ENCODE measurements around the gene EFCAB8.

EFCAB8 gene

DNA sequence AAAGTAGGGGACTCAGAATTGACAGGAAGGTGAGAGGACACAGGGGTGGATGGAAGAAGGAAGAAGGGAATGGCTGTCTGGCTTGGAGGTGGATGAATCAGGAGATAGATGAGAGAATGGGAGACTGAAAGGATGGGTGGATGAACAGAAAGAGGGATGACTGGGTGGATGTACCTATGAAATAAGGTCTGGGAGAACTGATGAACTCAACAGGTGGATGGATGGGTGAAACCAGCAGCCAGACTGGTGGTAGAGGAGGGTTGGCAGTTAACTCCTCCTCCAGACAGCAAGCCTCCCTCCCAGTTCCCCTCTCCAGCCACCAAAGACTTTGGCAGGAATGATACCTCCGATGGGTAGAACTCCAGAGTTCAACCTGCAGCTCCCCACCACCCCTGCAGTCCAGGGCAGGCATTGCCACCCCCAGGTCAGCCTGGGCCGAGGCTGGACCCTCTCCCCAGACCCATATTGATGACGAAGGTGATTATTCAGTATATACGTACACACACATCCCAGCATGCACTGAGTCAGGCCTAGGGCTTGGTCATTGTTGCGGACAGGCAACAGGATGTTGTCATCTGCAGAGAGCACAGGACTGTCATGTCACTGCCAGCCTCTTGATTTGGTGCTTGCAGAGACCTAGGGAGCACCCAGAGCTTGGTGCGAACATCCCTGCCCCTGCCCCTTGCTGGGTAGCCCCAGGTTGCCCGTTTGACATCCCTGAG is 143.5 kb downstream of the EFCAB8 start:
- TF ChIP-seq, protein P1, sequence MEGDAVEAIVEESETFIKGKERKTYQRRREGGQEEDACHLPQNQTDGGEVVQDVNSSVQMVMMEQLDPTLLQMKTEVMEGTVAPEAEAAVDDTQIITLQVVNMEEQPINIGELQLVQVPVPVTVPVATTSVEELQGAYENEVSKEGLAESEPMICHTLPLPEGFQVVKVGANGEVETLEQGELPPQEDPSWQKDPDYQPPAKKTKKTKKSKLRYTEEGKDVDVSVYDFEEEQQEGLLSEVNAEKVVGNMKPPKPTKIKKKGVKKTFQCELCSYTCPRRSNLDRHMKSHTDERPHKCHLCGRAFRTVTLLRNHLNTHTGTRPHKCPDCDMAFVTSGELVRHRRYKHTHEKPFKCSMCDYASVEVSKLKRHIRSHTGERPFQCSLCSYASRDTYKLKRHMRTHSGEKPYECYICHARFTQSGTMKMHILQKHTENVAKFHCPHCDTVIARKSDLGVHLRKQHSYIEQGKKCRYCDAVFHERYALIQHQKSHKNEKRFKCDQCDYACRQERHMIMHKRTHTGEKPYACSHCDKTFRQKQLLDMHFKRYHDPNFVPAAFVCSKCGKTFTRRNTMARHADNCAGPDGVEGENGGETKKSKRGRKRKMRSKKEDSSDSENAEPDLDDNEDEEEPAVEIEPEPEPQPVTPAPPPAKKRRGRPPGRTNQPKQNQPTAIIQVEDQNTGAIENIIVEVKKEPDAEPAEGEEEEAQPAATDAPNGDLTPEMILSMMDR (conservative IDR thresholded peaks at IDR 0.05; ENCODE audit: control insufficient read depth, insufficient read depth, low read depth, low read length): no peak
- H3K4me3 ChIP-seq (ENCODE audit: control insufficient read depth, low read depth, low read length): no peak overlapping the region
- DNase-seq (ENCODE audit: low read depth): no peak

DNA sequence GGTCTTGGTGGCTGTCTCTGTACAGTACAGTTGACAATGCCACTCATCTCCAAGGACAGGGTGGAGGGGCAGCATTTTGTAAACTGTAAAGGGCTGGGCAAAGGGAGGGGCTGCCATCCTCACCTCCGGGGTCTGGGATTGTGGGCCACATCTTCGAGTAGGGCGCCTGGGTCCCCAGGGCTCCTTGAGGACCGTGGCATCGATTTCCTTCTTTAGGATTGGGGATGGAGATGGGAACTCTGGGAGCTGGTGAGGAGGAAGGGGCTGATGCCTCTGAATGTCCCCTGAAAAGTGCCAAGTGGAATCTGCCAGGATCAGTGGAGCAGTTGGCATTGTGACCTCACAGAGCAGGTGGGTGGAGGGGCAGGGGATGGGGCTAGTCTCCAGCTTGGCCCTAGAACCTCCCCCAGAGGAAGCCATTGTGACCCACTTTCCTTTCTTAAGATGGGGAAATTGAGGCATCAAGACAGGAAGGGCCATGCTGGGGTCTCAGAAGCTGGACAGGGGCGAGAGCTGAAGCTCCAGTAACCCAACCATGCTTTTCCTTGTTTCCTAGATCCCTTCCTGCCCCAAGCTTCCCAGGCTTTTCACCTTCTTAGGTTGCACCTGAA is 145.5 kb downstream of the EFCAB8 start, which contains the start of gene SUN5:
TSS of gene SUN5 (minus strand) at position 293 of the 611 bp plus-strand sequence. CDS start at position 200, 93 bp downstream.
- TF ChIP-seq, protein P1 (conservative IDR thresholded peaks at IDR 0.05; ENCODE audit: control insufficient read depth, insufficient read depth, low read depth, low read length): no peak
- no peak within 1 kb of the TSS for H3K4me3 ChIP-seq (ENCODE audit: control insufficient read depth, low read depth, low read length)
- no peak for DNase-seq (ENCODE audit: low read depth)

DNA sequence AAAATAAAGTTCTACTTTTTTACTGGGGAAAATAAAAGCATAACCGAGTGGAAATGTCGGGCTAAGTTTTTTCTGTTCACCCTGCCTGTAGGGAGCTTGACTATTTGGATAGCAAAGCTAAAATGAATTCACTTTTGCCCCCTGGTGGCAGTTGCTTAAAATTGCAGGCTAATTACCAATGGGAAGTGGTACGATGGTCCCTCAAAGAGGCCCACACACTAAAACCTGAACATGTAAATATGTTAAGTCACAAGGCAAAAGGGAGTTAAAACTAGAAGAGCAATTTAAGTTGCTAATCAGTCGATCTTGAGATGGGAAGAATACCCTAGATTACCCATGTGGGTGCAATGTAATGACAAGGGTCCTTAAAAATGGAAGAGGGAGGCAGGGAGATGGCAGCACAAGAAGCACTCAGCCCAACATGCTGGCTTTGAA is 146.4 kb downstream of the EFCAB8 start:
- H3K4me3 ChIP-seq (ENCODE audit: control insufficient read depth, low read depth, low read length): no peak overlapping the region
- peak; percentile 25 for DNase-seq (ENCODE audit: low read depth)
- TF ChIP-seq, protein P1 (conservative IDR thresholded peaks at IDR 0.05; ENCODE audit: control insufficient read depth, insufficient read depth, low read depth, low read length): peak; percentile 53

GRCh38 chr20:33005908-33006775 is 147.4 kb downstream of the EFCAB8 start:
- DNase-seq (ENCODE audit: low read depth): no peak
- no peak overlapping the region for H3K4me3 ChIP-seq (ENCODE audit: control insufficient read depth, low read depth, low read length)
- TF ChIP-seq, protein P1 (conservative IDR thresholded peaks at IDR 0.05; ENCODE audit: control insufficient read depth, insufficient read depth, low read depth, low read length): no peak

DNA sequence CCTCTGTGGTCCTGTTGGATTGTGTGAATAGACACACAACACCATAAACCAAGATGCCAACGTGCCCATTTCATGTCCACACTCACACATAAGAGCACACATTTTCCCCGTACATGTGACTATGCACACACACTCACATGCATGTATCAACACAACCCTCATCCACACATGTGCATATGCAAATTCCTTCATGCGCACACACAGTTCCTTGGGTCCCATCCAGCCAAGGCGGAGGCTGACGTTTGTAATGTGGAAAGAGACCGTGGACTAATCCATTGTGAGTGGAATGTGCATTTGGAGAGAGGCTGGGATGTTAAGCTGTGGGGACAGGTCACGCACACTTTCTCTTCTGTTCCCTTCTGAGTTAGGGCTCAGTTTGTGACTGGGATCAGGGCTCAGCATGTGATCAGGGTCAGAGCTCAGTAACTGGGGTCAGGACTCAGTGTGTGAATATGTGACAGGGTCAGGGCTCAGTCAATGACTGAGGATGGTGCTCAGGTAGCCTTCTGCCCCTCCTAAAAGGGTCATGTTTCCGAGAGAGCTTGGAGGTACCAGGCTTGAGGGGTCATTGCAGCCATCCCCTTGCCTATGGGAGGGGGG is 148.2 kb downstream of the EFCAB8 start:
- H3K4me3 ChIP-seq (ENCODE audit: control insufficient read depth, low read depth, low read length): no peak overlapping the region
- no peak for DNase-seq (ENCODE audit: low read depth)
- TF ChIP-seq, protein P1 (conservative IDR thresholded peaks at IDR 0.05; ENCODE audit: control insufficient read depth, insufficient read depth, low read depth, low read length): no peak

Data from fibroblast of mammary gland (primary cell).